AG04450 (cell line): ENCODE results near the gene ATOSB. TPM values are rescaled to one million over a fixed set of nuclear protein-coding genes. Genes with fewer than 3 reads are reported as not detected.

Experiments used
- CTCF ChIA-PET: fragments of 300-600, 350-600 bp; formaldehyde crosslinking; extraction: SDS; loops from one replicate; lab custom pipeline; 2022; ENCODE audit warnings: antibody characterized with exemption, inconsistent platforms; lab: Charles Lee
- POLR2A ChIA-PET: fragments of 350-600 bp; formaldehyde crosslinking; extraction: SDS; loops from one replicate; lab custom pipeline; 2021; ENCODE audit warnings: antibody characterized with exemption, inconsistent platforms; lab: Yijun Ruan, JAX
- DNase-seq: peaks from one replicate; pipeline ENCODE4 v3.0.0-alpha.2; 2011; ENCODE audit warnings: low read depth, low spot score
- H3K27ac ChIP-seq: one replicate; pipeline ENCODE4 v1.5.1; 2012; ENCODE audit warnings: low read depth, low read length, control low read depth
- H3K27me3 ChIP-seq: one replicate; pipeline ENCODE4 v1.6.0; 2012; ENCODE audit warnings: low read length; ENCODE audit not compliant: control insufficient read depth, insufficient read depth
- H3K4me3 ChIP-seq: 2 replicates; pipeline ENCODE4 v1.5.1; 2011; ENCODE audit warnings: mild to moderate bottlenecking, low read depth, low read length, control low read depth
- H3K9me3 ChIP-seq: 2 replicates; pipeline ENCODE4 v1.5.1; 2012; ENCODE audit warnings: low read length; ENCODE audit not compliant: control insufficient read depth, insufficient read depth
- CTCF ChIP-seq: IDR thresholded peaks from 2 replicates; pipeline ENCODE4 v1.5.1; 2011; ENCODE audit warnings: low read depth, low read length, control low read depth, inconsistent platforms
- polyA plus RNA-seq: library from polyadenylated mRNA; depleted of rRNA; stranded (reverse); fragments of >200 nt; gene quantifications from 2 replicates; pipeline ENCODE4 v1.2.3, GENCODE V29; 2011

Gene ATOSB
- polyA plus RNA-seq, 1 experiment, result 20.4 TPM

- H3K4me3 ChIP-seq, result peak overlapping the region; percentile 49; the same call in 1 of the 2 replicates
- TF ChIP-seq CTCF, result no peak
- peak overlapping the region; percentile 81 for H3K27ac ChIP-seq
- no peak for DNase-seq
- CTCF ChIA-PET, result interaction anchor here (0.7 to 3.8 kb wide), 4 partner anchors 16 to 491 kb away, joined by 5 to 14 read pairs (median 6); partner anchors contain the start of gene PIGO
- no peaks in the 10 kb centered on the region for H3K9me3 ChIP-seq
- POLR2A ChIA-PET, result interaction anchor here (0.8 to 2.7 kb wide), 5 partner anchors 9 to 359 kb away, joined by 3 to 18 read pairs (median 4); partner anchors contain the start of genes FANCG, STOML2 and VCP
- H3K27me3 ChIP-seq, result no peaks in the 10 kb centered on the region
Observed at GRCh38 chr9:35112257-35113020, 3.2 kb downstream of the ATOSB start.

DNA sequence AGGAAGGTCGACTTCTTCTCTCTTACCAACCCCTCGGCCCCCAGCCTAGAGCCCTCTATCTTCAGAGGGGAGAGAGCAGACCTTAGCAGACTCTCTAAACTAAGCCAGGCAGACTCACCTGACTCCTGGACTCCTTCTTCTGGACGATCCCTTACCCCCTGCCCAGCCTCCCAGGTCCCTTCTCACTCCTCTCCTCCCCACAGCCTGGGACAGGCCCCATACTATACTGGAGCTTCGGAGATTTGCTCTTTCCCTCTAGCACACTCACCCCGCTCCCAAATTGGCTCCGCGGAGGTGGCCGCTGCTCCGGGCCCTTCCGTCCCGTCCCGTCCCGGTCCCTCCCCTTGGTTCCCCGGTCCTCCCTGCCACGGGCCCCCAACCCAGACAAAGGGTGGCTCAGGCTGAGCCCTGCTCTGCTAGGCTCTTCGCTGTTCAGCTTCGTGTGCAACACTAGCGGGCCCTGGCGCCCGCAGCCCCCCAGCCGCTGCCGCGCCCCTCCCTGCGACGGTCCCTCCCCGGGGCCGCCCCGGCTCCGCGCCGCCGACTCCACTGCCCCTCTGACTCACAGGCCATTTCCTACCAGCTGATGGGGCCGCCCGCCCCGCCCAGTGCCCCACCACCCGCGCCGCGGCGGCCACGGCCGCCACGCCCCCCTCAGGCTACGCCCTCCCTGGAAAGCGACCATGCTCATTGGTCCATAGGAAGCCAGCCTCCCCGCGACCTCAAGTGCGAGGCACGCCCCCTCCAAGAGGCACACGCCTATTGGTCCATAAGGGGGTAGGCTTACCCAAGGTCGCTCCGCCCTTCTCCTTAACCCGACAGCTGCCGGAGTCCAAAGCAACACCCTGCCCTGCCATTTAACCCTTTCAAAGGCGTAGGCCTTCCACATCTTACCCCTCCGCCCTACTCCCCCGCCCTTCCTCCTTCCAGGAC, 4.4 kb downstream of the ATOSB start:
- POLR2A ChIA-PET, result interaction anchor here (0.6 to 2.7 kb wide), 8 partner anchors 8 to 360 kb away, joined by 3 to 18 read pairs (median 3); partner anchors contain the start of genes FANCG, STOML2, UNC13B and VCP
- peak; percentile 97 for DNase-seq
- no peaks in the 10 kb centered on the region for H3K9me3 ChIP-seq
- no peak for TF ChIP-seq CTCF
- CTCF ChIA-PET, result interaction anchor here (0.9 to 3.8 kb wide), 5 partner anchors 15 to 367 kb away, joined by 3 to 14 read pairs (median 4); partner anchors contain the start of gene PIGO
- peak overlapping the region; percentile 84 for H3K27ac ChIP-seq
- peak overlapping the region; percentile 84 for H3K4me3 ChIP-seq
- H3K27me3 ChIP-seq, result no peaks in the 10 kb centered on the region

DNA sequence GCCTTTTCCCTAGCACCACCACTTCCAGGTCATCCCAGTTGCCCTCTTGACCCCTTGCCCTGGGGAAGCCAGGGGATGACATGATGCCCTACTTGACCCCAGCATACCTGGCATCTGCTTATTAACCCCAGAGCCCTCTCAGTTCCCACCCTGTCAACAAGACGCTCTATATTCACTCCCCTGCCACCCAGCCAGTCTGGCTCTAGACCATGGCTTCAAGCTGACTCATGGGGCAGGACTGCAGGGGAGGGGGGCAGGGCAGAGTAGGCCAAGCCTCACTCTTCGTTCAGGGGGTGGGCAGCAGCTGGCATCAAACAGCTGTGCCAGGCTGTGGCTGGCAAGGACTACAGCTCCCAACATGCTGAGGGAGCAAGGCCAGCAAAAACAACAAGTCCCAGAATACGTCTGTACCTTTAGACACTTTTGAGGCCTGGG, 5.3 kb downstream of the ATOSB start:
- Histone ChIP-seq H3K27me3 (no peaks in the 10 kb centered on the region), H3K9me3 (no peaks in the 10 kb centered on the region), H3K4me3 (peak overlapping the region; percentile 84), H3K27ac (peak overlapping the region; percentile 84)
- ChIA-PET CTCF (interaction anchor here (0.9 to 1.1 kb wide), 3 partner anchors 14 to 368 kb away, joined by 3 to 5 read pairs (median 3); partner anchors contain the start of gene PIGO), POLR2A (interaction anchor here (2.7 kb wide), 1 partner anchor 38 kb away, joined by 18 read pairs; the partner anchor contains the start of gene VCP)
- no peak for TF ChIP-seq CTCF
- no peak for DNase-seq

- Histone ChIP-seq H3K9me3 (no peaks in the 10 kb centered on the region), H3K27ac (no peak overlapping the region), H3K27me3 (no peaks in the 10 kb centered on the region), H3K4me3 (no peak overlapping the region)
- DNase-seq, result no peak
- TF ChIP-seq CTCF, result no peak
- CTCF ChIA-PET, result interaction anchor here (1.2 kb wide), 1 partner anchor 12 kb away, joined by 5 read pairs; the partner anchor contains the start of gene PIGO
- POLR2A ChIA-PET, result no interaction called here
Observed at GRCh38 chr9:35108946-35109575, 6.6 kb downstream of the ATOSB start.
